ENCODE measurements around the gene FBXO46. TPM values are rescaled to one million over a fixed set of nuclear protein-coding genes. Genes with fewer than 3 reads are reported as not detected.

The FBXO46 gene
- total RNA-seq, 1 experiment from 2014 or later, result 40.1 TPM

DNA sequence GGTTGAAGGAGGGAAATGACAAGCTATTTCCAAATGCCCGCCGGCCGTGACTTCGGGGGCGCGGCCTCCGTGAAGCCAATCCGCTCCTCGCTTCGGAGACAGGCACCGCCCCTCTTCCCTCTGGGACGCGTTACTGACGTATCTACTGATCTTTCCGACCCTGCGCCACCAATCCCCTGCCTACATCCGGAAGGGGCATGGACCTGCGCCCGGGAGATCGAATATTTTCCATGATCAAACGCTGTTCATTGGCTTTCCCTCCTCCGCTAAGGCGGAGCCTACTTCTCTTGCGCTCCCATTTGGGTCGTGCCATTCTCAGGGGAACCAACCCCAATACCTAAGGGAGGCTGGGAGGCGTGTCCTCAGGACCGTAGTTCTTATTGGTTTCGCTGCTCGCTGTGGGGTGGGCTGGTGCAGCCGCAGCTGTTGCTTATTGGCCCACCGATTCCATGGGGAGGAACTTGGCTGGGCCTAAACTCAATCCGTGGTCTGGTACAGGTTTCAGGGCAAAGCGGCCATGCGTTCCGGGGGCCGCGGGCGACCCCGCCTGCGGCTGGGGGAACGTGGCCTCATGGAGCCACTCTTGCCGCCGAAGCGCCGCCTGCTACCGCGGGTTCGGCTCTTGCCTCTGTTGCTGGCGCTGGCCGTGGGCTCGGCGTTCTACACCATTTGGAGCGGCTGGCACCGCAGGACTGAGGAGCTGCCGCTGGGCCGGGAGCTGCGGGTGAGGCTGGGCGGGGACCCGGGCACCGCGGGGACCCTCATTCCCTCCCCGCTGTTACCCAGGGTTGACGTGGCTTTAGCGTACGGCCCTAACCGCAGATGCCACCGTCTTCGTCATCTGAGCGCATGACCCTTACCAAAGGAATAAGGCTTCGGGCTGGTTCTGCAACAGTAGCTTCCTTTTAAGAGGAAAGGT, 38.2 kb downstream of the FBXO46 start, which contains the start of gene QPCTL (continued):
- TF ChIP-seq, protein P1, sequence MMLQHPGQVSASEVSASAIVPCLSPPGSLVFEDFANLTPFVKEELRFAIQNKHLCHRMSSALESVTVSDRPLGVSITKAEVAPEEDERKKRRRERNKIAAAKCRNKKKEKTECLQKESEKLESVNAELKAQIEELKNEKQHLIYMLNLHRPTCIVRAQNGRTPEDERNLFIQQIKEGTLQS (CRISPR knock-in tag; conservative IDR thresholded peaks at IDR 0.05), result no peak
- TF ChIP-seq JAZF1 (CRISPR knock-in tag; IDR thresholded peaks at IDR 0.05) (no peak), NR2C2 (CRISPR knock-in tag; IDR thresholded peaks at IDR 0.05) (no peak), SMAD3 (CRISPR knock-in tag; IDR thresholded peaks at IDR 0.05; ENCODE audit: borderline replicate concordance) (no peak), SMAD4 (CRISPR knock-in tag; IDR thresholded peaks at IDR 0.05) (no peak), ZNF396 (CRISPR knock-in tag; IDR thresholded peaks at IDR 0.05; ENCODE audit: borderline replicate concordance) (no peak), ZNF416 (CRISPR knock-in tag; IDR thresholded peaks at IDR 0.05) (peak; percentile 55; the same call in 1 of the 2 replicates), MXD4 (CRISPR knock-in tag; IDR thresholded peaks at IDR 0.05; ENCODE audit: borderline replicate concordance) (no peak), TP53 (CRISPR knock-in tag; IDR thresholded peaks at IDR 0.05) (no peak)
- TF ChIP-seq, protein P2, sequence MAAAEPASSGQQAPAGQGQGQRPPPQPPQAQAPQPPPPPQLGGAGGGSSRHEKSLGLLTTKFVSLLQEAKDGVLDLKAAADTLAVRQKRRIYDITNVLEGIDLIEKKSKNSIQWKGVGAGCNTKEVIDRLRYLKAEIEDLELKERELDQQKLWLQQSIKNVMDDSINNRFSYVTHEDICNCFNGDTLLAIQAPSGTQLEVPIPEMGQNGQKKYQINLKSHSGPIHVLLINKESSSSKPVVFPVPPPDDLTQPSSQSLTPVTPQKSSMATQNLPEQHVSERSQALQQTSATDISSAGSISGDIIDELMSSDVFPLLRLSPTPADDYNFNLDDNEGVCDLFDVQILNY (CRISPR knock-in tag; IDR thresholded peaks at IDR 0.05), result no peak
- TF ChIP-seq, protein P3, sequence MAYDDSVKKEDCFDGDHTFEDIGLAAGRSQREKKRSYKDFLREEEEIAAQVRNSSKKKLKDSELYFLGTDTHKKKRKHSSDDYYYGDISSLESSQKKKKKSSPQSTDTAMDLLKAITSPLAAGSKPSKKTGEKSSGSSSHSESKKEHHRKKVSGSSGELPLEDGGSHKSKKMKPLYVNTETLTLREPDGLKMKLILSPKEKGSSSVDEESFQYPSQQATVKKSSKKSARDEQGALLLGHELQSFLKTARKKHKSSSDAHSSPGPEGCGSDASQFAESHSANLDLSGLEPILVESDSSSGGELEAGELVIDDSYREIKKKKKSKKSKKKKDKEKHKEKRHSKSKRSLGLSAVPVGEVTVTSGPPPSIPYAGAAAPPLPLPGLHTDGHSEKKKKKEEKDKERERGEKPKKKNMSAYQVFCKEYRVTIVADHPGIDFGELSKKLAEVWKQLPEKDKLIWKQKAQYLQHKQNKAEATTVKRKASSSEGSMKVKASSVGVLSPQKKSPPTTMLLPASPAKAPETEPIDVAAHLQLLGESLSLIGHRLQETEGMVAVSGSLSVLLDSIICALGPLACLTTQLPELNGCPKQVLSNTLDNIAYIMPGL (CRISPR knock-in tag; IDR thresholded peaks at IDR 0.05), result no peak
- TF ChIP-seq, protein P4, sequence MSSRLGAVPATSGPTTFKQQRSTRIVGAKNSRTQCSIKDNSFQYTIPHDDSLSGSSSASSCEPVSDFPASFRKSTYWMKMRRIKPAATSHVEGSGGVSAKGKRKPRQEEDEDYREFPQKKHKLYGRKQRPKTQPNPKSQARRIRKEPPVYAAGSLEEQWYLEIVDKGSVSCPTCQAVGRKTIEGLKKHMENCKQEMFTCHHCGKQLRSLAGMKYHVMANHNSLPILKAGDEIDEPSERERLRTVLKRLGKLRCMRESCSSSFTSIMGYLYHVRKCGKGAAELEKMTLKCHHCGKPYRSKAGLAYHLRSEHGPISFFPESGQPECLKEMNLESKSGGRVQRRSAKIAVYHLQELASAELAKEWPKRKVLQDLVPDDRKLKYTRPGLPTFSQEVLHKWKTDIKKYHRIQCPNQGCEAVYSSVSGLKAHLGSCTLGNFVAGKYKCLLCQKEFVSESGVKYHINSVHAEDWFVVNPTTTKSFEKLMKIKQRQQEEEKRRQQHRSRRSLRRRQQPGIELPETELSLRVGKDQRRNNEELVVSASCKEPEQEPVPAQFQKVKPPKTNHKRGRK (CRISPR knock-in tag; IDR thresholded peaks at IDR 0.05; ENCODE audit: borderline replicate concordance), result no peak
- TF ChIP-seq, protein P5, sequence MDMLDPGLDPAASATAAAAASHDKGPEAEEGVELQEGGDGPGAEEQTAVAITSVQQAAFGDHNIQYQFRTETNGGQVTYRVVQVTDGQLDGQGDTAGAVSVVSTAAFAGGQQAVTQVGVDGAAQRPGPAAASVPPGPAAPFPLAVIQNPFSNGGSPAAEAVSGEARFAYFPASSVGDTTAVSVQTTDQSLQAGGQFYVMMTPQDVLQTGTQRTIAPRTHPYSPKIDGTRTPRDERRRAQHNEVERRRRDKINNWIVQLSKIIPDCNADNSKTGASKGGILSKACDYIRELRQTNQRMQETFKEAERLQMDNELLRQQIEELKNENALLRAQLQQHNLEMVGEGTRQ (CRISPR knock-in tag; IDR thresholded peaks at IDR 0.05), result no peak
- TF ChIP-seq, protein P6, sequence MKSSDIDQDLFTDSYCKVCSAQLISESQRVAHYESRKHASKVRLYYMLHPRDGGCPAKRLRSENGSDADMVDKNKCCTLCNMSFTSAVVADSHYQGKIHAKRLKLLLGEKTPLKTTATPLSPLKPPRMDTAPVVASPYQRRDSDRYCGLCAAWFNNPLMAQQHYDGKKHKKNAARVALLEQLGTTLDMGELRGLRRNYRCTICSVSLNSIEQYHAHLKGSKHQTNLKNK (CRISPR knock-in tag; IDR thresholded peaks at IDR 0.05), result no peak
- TF ChIP-seq, protein P7, sequence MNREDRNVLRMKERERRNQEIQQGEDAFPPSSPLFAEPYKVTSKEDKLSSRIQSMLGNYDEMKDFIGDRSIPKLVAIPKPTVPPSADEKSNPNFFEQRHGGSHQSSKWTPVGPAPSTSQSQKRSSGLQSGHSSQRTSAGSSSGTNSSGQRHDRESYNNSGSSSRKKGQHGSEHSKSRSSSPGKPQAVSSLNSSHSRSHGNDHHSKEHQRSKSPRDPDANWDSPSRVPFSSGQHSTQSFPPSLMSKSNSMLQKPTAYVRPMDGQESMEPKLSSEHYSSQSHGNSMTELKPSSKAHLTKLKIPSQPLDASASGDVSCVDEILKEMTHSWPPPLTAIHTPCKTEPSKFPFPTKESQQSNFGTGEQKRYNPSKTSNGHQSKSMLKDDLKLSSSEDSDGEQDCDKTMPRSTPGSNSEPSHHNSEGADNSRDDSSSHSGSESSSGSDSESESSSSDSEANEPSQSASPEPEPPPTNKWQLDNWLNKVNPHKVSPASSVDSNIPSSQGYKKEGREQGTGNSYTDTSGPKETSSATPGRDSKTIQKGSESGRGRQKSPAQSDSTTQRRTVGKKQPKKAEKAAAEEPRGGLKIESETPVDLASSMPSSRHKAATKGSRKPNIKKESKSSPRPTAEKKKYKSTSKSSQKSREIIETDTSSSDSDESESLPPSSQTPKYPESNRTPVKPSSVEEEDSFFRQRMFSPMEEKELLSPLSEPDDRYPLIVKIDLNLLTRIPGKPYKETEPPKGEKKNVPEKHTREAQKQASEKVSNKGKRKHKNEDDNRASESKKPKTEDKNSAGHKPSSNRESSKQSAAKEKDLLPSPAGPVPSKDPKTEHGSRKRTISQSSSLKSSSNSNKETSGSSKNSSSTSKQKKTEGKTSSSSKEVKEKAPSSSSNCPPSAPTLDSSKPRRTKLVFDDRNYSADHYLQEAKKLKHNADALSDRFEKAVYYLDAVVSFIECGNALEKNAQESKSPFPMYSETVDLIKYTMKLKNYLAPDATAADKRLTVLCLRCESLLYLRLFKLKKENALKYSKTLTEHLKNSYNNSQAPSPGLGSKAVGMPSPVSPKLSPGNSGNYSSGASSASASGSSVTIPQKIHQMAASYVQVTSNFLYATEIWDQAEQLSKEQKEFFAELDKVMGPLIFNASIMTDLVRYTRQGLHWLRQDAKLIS (CRISPR knock-in tag; IDR thresholded peaks at IDR 0.05; ENCODE audit: borderline replicate concordance), result no peak
- TF ChIP-seq, protein P8, sequence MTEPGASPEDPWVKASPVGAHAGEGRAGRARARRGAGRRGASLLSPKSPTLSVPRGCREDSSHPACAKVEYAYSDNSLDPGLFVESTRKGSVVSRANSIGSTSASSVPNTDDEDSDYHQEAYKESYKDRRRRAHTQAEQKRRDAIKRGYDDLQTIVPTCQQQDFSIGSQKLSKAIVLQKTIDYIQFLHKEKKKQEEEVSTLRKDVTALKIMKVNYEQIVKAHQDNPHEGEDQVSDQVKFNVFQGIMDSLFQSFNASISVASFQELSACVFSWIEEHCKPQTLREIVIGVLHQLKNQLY (CRISPR knock-in tag; IDR thresholded peaks at IDR 0.05), result no peak
- TF ChIP-seq, protein P9, sequence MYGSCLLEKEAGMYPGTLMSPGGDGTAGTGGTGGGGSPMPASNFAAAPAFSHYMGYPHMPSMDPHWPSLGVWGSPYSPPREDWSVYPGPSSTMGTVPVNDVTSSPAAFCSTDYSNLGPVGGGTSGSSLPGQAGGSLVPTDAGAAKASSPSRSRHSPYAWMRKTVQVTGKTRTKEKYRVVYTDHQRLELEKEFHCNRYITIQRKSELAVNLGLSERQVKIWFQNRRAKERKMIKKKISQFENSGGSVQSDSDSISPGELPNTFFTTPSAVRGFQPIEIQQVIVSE (CRISPR knock-in tag; IDR thresholded peaks at IDR 0.05; ENCODE audit: borderline replicate concordance), result no peak
- TF ChIP-seq, protein P10, sequence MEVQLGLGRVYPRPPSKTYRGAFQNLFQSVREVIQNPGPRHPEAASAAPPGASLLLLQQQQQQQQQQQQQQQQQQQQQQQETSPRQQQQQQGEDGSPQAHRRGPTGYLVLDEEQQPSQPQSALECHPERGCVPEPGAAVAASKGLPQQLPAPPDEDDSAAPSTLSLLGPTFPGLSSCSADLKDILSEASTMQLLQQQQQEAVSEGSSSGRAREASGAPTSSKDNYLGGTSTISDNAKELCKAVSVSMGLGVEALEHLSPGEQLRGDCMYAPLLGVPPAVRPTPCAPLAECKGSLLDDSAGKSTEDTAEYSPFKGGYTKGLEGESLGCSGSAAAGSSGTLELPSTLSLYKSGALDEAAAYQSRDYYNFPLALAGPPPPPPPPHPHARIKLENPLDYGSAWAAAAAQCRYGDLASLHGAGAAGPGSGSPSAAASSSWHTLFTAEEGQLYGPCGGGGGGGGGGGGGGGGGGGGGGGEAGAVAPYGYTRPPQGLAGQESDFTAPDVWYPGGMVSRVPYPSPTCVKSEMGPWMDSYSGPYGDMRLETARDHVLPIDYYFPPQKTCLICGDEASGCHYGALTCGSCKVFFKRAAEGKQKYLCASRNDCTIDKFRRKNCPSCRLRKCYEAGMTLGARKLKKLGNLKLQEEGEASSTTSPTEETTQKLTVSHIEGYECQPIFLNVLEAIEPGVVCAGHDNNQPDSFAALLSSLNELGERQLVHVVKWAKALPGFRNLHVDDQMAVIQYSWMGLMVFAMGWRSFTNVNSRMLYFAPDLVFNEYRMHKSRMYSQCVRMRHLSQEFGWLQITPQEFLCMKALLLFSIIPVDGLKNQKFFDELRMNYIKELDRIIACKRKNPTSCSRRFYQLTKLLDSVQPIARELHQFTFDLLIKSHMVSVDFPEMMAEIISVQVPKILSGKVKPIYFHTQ (CRISPR knock-in tag; IDR thresholded peaks at IDR 0.05), result no peak
- TF ChIP-seq, protein P11, sequence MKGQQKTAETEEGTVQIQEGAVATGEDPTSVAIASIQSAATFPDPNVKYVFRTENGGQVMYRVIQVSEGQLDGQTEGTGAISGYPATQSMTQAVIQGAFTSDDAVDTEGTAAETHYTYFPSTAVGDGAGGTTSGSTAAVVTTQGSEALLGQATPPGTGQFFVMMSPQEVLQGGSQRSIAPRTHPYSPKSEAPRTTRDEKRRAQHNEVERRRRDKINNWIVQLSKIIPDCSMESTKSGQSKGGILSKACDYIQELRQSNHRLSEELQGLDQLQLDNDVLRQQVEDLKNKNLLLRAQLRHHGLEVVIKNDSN (CRISPR knock-in tag; IDR thresholded peaks at IDR 0.05), result peak; percentile 19; the same call in 1 of the 2 replicates
- TF ChIP-seq, protein P12, sequence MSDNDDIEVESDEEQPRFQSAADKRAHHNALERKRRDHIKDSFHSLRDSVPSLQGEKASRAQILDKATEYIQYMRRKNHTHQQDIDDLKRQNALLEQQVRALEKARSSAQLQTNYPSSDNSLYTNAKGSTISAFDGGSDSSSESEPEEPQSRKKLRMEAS (CRISPR knock-in tag; IDR thresholded peaks at IDR 0.05), result peak; percentile 87
